Measurements from ENCODE around the gene COMP.
A peak's percentile ranks its signal among the peaks of the same experiment; 100 is the strongest.

COMP gene

DNA sequence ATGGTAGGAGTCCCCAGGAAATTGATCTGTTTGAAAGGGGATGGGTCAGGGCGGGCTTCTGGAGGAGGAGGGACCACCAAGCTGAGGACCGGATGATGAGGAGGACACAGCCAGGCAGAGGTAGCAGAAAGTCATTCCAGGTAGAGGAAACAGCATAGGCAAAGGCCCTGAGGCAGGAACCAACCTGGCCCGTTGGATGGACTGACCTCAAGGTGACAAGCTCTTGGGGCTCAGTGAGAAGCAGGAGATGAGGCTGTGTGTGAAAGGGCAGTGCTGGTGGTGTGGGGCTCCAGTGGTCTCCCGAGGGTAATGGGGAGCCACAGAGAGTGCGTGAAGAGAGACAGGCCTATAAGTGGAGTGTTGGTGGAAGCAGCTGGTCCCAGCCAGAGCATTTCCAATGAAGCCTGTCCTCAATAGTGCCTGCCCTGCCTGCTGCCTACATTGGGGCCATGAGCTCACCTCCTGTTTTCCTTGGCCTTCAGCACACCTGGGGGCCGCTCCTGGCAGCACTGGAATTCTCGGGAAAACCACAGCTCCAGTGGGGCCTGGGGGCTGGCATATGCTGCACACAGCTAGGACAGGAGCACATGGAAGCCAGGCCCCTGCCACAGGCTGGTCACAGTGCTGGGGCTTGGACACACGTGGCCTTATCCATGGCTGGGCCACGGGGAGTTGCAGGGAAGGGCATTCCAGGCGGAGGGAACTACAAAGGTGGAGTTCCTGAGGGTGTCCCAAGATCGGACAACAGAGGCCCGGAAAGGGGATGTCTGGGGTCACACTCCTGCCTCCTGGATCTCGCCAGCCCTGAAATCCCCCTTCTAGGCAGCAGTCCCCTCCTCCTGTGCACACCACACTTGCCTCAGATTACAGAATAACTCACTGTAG, 2.3 kb upstream of the COMP start:
- Histone ChIP-seq H3K27me3 (ENCODE audit: insufficient read depth, low read length) (peaks cover 30% of the 10 kb centered on the region), H3K79me2 (ENCODE audit: control insufficient read depth, insufficient read depth, low read length, unreplicated experiment) (no peaks in the 10 kb centered on the region), H2AFZ (ENCODE audit: low read length, unreplicated experiment) (no peak overlapping the region), H3K27ac (ENCODE audit: low read depth, low read length) (no peak overlapping the region), H3K4me3 (ENCODE audit: low read depth, low read length) (no peak overlapping the region), H3K4me1 (ENCODE audit: control insufficient read depth, insufficient read depth, low read length, unreplicated experiment) (no peaks in the 10 kb centered on the region), H3K36me3 (ENCODE audit: insufficient read depth, low read length) (no peaks in the 10 kb centered on the region)

DNA sequence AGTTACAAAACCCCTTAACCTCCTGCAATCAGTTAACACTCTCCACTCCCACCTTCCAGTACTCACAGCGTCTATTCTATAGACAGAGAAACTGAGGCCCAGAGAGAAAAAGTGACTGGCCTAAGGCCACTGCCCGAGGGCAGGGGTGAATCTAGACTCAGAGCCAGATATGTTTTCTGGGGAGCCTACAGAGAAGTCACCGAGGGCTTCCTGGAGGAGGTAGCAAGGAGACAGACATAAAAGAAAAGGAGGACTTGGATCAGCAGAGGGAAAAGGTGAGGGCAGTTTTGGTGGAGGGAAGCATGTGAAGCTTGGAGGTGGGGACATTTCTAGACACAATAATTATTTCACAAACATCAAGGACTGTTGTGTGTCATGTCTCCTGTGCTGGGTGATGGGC, 1.6 kb upstream of the COMP start:
- H3K4me3 ChIP-seq (ENCODE audit: low read depth, low read length) = no peak overlapping the region
- no peak overlapping the region for H3K27ac ChIP-seq (ENCODE audit: low read depth, low read length)
- H3K36me3 ChIP-seq (ENCODE audit: insufficient read depth, low read length) = no peaks in the 10 kb centered on the region
- no peak overlapping the region for H2AFZ ChIP-seq (ENCODE audit: low read length, unreplicated experiment)
- H3K79me2 ChIP-seq (ENCODE audit: control insufficient read depth, insufficient read depth, low read length, unreplicated experiment) = no peaks in the 10 kb centered on the region
- H3K4me1 ChIP-seq (ENCODE audit: control insufficient read depth, insufficient read depth, low read length, unreplicated experiment) = no peaks in the 10 kb centered on the region
- peaks cover 35% of the 10 kb centered on the region for H3K27me3 ChIP-seq (ENCODE audit: insufficient read depth, low read length)

DNA sequence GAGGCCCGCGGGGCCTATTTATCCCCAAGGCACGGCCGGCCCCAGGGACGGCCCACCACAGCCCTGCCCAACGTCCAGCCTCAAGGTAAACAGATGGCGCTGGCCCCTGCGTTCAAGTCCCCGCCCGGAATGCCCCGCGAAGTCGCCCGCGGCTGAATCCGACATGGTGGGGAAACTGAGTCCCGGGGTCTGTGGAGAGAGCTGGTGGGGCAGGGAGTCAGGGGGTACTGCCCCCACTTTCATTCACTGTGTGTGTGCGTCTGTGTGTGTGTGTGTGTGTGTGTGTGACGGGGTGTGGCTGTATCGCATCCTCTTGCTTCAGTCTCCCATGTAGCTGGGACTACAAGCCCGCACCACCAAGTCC, 192 bp upstream of the COMP start:
- no peak overlapping the region for H2AFZ ChIP-seq (ENCODE audit: low read length, unreplicated experiment)
- no peaks in the 10 kb centered on the region for H3K36me3 ChIP-seq (ENCODE audit: insufficient read depth, low read length)
- H3K27ac ChIP-seq (ENCODE audit: low read depth, low read length) = no peak overlapping the region
- peaks cover 43% of the 10 kb centered on the region for H3K27me3 ChIP-seq (ENCODE audit: insufficient read depth, low read length)
- H3K4me3 ChIP-seq (ENCODE audit: low read depth, low read length) = no peak overlapping the region
- H3K79me2 ChIP-seq (ENCODE audit: control insufficient read depth, insufficient read depth, low read length, unreplicated experiment) = no peaks in the 10 kb centered on the region
- no peaks in the 10 kb centered on the region for H3K4me1 ChIP-seq (ENCODE audit: control insufficient read depth, insufficient read depth, low read length, unreplicated experiment)

DNA sequence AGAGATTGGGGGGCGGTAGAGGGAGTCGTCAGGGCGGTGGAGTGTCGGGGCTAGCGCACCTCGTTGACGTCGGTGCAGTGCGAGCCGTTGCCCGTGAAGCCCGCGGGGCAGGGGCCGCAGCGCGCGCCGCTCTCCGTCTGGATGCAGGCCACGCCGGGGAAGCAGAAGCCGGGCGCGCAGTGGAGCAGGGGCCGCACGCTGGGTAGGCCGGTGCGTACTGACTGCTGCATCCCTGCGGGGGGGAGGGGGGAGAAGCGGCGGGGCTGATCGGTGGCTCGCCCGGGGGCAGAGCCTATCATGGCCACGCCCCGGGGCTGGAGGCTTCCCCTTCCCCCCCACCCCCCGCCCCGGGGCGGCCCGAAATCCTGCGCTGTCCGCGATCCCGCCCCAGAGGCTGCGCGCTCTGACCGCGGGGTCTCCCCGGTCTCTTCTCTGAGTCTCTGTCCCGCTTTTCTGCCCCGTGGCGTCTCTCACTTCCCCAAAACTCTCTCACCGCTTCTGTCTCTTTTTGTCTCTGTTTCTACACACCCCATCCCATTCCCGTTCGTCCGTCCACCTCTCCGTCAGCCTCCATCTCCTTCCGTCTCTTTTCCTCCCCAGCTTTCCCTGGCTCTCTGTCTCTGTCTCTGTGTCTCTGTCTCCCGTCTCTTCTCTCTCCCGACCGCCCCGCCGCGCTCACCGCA, 1.1 kb downstream of the COMP start:
- H3K27ac ChIP-seq (ENCODE audit: low read depth, low read length) = no peak overlapping the region
- H2AFZ ChIP-seq (ENCODE audit: low read length, unreplicated experiment) = peak overlapping the region; percentile 25
- no peaks in the 10 kb centered on the region for H3K4me1 ChIP-seq (ENCODE audit: control insufficient read depth, insufficient read depth, low read length, unreplicated experiment)
- no peaks in the 10 kb centered on the region for H3K36me3 ChIP-seq (ENCODE audit: insufficient read depth, low read length)
- no peaks in the 10 kb centered on the region for H3K79me2 ChIP-seq (ENCODE audit: control insufficient read depth, insufficient read depth, low read length, unreplicated experiment)
- peaks cover 43% of the 10 kb centered on the region for H3K27me3 ChIP-seq (ENCODE audit: insufficient read depth, low read length)
- peak overlapping the region; percentile 51 for H3K4me3 ChIP-seq (ENCODE audit: low read depth, low read length)

DNA sequence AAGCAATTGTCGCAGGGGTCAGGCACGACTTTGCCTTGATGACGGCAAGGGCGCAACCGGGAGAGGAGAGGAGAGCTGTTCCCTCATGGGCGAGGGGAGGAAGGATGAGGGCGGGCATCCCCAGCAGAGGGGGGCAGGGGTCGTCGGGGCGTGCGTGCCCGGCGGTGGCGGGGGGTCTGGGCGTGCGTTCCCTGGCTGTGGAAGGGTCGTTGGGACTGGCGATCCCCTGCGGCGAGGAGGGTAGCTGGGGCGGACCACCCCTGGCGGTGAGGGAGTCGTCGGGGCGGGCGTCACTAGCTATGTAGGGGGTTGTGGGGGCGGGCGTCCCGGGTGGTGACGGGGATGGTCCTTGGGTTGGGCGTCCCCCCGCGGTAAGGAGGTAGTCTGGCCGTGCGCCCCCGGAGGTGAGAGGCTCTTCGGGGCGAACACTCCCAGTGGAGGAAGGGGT, 1.7 kb downstream of the COMP start:
- no peak overlapping the region for H3K4me3 ChIP-seq (ENCODE audit: low read depth, low read length)
- H3K36me3 ChIP-seq (ENCODE audit: insufficient read depth, low read length) = no peaks in the 10 kb centered on the region

DNA sequence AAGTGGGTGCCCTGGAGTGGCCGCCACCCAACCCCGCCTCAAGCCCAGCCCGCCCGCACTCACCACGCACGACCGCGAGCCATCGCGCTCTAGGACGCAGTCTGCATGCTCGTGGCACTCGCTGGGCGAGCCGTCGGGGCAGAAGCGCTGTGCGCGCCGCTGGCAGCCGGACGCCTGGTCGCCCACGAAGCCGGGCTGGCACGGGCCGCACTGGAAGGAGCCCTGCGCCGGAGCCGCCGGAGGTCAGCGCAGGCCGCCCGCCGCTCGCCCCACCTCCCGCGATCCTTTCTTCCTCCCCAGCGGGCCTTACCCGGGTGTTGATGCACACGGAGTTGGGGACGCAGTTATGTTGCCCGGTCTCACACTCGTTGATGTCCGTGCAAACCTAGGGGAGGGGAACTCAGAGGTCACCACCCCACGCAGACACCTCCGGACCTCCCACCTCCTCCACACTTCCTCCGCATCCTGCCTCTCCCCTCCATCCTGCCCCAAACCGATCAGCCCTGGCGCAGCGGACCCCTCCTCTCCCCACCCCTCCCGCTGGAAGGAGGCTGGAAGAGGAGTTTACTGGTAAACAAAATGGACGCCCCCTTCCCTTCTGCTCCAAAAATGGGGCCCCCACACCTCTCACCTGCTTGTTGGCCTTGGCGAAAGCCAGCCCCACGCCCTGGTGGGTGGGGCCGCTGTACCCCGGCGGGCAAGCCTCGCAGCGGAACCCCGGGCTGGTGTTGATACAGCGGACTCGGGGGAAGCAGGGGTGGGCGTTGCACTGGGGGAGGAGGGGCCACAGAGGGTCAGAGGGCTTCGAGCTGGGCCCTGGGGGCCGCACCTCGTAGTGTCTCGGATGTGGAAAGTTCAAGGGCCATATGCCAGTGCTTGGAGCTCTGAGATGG, 2.3 kb downstream of the COMP start:
- H3K4me3 ChIP-seq (ENCODE audit: low read depth, low read length) = no peak overlapping the region
- peaks cover 43% of the 10 kb centered on the region for H3K27me3 ChIP-seq (ENCODE audit: insufficient read depth, low read length)
- no peaks in the 10 kb centered on the region for H3K4me1 ChIP-seq (ENCODE audit: control insufficient read depth, insufficient read depth, low read length, unreplicated experiment)
- no peaks in the 10 kb centered on the region for H3K79me2 ChIP-seq (ENCODE audit: control insufficient read depth, insufficient read depth, low read length, unreplicated experiment)
- no peak overlapping the region for H2AFZ ChIP-seq (ENCODE audit: low read length, unreplicated experiment)
- no peak overlapping the region for H3K27ac ChIP-seq (ENCODE audit: low read depth, low read length)
- H3K36me3 ChIP-seq (ENCODE audit: insufficient read depth, low read length) = no peaks in the 10 kb centered on the region

More for the DNA sequence above, 1.7 kb downstream of the COMP start:
- H3K79me2 ChIP-seq (ENCODE audit: control insufficient read depth, insufficient read depth, low read length, unreplicated experiment) = no peaks in the 10 kb centered on the region
- no peaks in the 10 kb centered on the region for H3K4me1 ChIP-seq (ENCODE audit: control insufficient read depth, insufficient read depth, low read length, unreplicated experiment)
- peaks cover 43% of the 10 kb centered on the region for H3K27me3 ChIP-seq (ENCODE audit: insufficient read depth, low read length)
- no peak overlapping the region for H2AFZ ChIP-seq (ENCODE audit: low read length, unreplicated experiment)
- H3K27ac ChIP-seq (ENCODE audit: low read depth, low read length) = no peak overlapping the region

DNA sequence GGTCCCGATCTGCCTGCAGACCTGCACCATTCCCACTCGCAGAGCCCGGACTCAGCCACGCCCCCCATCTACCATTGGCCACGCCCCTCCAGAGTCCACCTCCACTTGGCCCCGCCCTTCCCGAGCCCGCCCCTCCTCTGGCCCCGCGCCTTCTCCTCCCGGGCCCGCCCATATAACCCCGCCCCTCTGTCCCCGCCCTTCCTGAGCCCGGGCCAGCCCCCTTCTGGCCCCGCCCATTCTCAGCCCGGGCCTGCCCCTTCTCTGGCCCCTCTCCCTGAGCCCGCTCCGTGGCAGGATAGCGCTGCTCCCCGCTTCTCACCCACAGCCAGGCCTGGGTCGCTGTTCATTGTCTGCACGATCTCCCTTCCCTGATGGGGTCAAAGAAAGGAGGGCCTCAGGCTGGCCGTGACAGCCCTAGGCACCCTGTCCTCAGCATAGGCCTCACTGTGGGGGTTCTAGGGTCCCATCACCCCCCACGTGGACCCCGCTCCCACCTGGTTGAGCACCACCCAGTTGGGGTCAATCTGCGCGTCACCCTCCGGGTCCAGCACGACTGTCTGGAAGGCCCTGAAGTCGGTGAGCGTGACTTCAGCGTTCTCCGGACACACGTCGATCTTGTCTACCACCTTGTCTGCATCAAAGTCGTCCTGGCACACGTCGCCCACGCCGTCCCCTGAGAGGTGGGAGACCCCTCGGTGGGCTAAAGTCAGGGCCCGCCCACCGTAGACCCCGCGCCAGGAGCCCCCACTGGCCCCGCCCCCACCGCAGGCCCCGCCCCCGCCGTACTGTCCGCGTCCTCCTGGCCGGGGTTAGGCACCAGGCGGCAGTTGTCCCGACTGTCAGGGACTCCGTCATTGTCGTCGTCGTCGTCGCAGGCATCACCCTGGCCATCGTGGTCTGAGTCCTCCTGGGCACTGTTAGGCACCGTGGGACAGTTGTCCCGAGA, 5.7 kb downstream of the COMP start:
- H3K27ac ChIP-seq (ENCODE audit: low read depth, low read length) = no peak overlapping the region
- peaks cover 33% of the 10 kb centered on the region for H3K27me3 ChIP-seq (ENCODE audit: insufficient read depth, low read length)
- H2AFZ ChIP-seq (ENCODE audit: low read length, unreplicated experiment) = no peak overlapping the region

DNA sequence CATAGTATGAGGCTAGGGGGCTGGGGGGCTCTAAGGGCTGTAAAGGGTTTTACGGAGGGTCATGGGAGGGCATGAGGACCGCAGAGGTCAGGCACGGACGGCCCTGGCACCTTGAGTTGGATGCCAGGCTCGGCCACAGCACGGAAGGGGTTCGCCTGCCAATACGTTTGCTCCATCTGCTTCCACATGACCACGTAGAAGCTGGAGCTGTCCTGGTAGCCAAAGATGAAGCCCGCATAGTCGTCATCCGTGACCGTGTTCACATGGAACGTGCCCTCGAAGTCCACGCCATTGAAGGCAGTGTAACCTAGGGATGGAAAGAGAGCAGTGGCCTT, 6.4 kb downstream of the COMP start:
- Histone ChIP-seq H3K27ac (ENCODE audit: low read depth, low read length) (no peak overlapping the region), H3K4me1 (ENCODE audit: control insufficient read depth, insufficient read depth, low read length, unreplicated experiment) (no peaks in the 10 kb centered on the region), H3K36me3 (ENCODE audit: insufficient read depth, low read length) (no peaks in the 10 kb centered on the region), H2AFZ (ENCODE audit: low read length, unreplicated experiment) (no peak overlapping the region), H3K4me3 (ENCODE audit: low read depth, low read length) (no peak overlapping the region), H3K79me2 (ENCODE audit: control insufficient read depth, insufficient read depth, low read length, unreplicated experiment) (no peaks in the 10 kb centered on the region), H3K27me3 (ENCODE audit: insufficient read depth, low read length) (peaks cover 26% of the 10 kb centered on the region)

More for the DNA sequence above, 5.7 kb downstream of the COMP start:
- H3K4me1 ChIP-seq (ENCODE audit: control insufficient read depth, insufficient read depth, low read length, unreplicated experiment) = no peaks in the 10 kb centered on the region
- H3K36me3 ChIP-seq (ENCODE audit: insufficient read depth, low read length) = no peaks in the 10 kb centered on the region
- H3K4me3 ChIP-seq (ENCODE audit: low read depth, low read length) = no peak overlapping the region
- no peaks in the 10 kb centered on the region for H3K79me2 ChIP-seq (ENCODE audit: control insufficient read depth, insufficient read depth, low read length, unreplicated experiment)

DNA sequence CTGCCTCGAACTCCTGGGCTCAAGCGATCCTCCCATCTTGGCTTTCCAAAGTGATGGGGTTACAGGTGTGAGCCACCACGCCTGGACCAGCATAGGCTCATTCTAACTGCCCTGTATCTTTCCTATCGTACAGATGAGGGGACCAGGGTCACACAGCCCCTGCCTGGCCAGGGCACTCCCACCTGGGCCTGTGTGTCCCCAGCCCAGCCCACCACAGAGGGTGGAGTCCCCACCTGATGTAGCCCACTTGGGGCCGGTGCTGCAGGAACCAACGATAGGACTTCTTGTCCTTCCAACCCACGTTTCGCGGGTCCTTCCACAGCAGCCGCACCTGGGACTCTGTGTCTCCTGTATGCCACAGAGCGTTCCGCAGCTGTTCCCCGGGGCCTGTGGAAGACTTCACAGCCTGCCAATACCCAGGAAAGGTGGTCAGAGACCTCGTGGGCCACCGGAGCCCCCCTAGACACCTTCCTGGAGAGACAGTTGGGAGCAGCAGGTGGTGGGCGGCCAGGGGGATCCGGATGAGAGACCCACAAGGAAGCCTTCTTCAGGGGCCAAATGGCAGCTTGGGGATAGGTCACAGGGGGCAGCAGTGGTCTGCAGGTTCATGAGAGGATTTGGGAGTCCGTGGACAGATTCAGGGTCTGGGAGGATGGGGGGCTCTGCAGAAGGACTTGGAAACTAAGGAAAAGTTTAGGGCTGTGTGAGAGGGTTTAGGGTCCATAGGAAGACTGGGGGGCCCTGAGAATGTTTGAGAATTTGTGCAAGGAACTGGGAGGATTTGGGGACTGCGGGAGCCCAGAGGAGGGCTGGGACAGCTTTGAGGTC, 6.9 kb downstream of the COMP start:
- Histone ChIP-seq H2AFZ (ENCODE audit: low read length, unreplicated experiment) (no peak overlapping the region), H3K27me3 (ENCODE audit: insufficient read depth, low read length) (peaks cover 20% of the 10 kb centered on the region)

More for the DNA sequence above, 6.9 kb downstream of the COMP start:
- no peaks in the 10 kb centered on the region for H3K79me2 ChIP-seq (ENCODE audit: control insufficient read depth, insufficient read depth, low read length, unreplicated experiment)
- no peak overlapping the region for H3K27ac ChIP-seq (ENCODE audit: low read depth, low read length)
- H3K4me1 ChIP-seq (ENCODE audit: control insufficient read depth, insufficient read depth, low read length, unreplicated experiment) = no peaks in the 10 kb centered on the region
- H3K4me3 ChIP-seq (ENCODE audit: low read depth, low read length) = no peak overlapping the region
- no peaks in the 10 kb centered on the region for H3K36me3 ChIP-seq (ENCODE audit: insufficient read depth, low read length)

Measured in ACC112 (cell line).